ENCODE measurements around the gene SIGLEC10.
"Not testable (repeated sequence)": the region's sequence is repeated elsewhere in the genome, so short reads cannot be mapped to it uniquely, and the experiment has no call there.

Gene SIGLEC10, protein sequence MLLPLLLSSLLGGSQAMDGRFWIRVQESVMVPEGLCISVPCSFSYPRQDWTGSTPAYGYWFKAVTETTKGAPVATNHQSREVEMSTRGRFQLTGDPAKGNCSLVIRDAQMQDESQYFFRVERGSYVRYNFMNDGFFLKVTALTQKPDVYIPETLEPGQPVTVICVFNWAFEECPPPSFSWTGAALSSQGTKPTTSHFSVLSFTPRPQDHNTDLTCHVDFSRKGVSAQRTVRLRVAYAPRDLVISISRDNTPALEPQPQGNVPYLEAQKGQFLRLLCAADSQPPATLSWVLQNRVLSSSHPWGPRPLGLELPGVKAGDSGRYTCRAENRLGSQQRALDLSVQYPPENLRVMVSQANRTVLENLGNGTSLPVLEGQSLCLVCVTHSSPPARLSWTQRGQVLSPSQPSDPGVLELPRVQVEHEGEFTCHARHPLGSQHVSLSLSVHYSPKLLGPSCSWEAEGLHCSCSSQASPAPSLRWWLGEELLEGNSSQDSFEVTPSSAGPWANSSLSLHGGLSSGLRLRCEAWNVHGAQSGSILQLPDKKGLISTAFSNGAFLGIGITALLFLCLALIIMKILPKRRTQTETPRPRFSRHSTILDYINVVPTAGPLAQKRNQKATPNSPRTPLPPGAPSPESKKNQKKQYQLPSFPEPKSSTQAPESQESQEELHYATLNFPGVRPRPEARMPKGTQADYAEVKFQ

GRCh38 chr19:51417107-51417809 is at the start of gene SIGLEC10:
Gene SIGLEC10 (minus strand): TSS chr19:51417642. CDS start chr19:51417581, 61 bp downstream.
- DNase-seq (ENCODE audit: low read depth) = no peak
- TF ChIP-seq, protein P1, sequence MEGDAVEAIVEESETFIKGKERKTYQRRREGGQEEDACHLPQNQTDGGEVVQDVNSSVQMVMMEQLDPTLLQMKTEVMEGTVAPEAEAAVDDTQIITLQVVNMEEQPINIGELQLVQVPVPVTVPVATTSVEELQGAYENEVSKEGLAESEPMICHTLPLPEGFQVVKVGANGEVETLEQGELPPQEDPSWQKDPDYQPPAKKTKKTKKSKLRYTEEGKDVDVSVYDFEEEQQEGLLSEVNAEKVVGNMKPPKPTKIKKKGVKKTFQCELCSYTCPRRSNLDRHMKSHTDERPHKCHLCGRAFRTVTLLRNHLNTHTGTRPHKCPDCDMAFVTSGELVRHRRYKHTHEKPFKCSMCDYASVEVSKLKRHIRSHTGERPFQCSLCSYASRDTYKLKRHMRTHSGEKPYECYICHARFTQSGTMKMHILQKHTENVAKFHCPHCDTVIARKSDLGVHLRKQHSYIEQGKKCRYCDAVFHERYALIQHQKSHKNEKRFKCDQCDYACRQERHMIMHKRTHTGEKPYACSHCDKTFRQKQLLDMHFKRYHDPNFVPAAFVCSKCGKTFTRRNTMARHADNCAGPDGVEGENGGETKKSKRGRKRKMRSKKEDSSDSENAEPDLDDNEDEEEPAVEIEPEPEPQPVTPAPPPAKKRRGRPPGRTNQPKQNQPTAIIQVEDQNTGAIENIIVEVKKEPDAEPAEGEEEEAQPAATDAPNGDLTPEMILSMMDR (conservative IDR thresholded peaks at IDR 0.05; ENCODE audit: low read depth, low read length) = no peak
- H3K4me3 ChIP-seq (ENCODE audit: low read length) = no peak within 1 kb of the TSS

- no peak for DNase-seq (ENCODE audit: low read depth)
- TF ChIP-seq, protein P1 (conservative IDR thresholded peaks at IDR 0.05; ENCODE audit: low read depth, low read length) = no peak
- H3K4me3 ChIP-seq (ENCODE audit: low read length) = no peak overlapping the region
Observed at GRCh38 chr19:51466723-51467122, 49.3 kb upstream of the SIGLEC10 start.

- not testable (repeated sequence) for DNase-seq (ENCODE audit: low read depth); H3K4me3 ChIP-seq (ENCODE audit: low read length)
Observed at GRCh38 chr19:51463976-51464581, 46.6 kb upstream of the SIGLEC10 start.

- no peak for DNase-seq (ENCODE audit: low read depth)
- TF ChIP-seq, protein P1 (conservative IDR thresholded peaks at IDR 0.05; ENCODE audit: low read depth, low read length) = no peak
- H3K4me3 ChIP-seq (ENCODE audit: low read length) = no peak overlapping the region
Observed at GRCh38 chr19:51462681-51463080, 45.2 kb upstream of the SIGLEC10 start.

DNA sequence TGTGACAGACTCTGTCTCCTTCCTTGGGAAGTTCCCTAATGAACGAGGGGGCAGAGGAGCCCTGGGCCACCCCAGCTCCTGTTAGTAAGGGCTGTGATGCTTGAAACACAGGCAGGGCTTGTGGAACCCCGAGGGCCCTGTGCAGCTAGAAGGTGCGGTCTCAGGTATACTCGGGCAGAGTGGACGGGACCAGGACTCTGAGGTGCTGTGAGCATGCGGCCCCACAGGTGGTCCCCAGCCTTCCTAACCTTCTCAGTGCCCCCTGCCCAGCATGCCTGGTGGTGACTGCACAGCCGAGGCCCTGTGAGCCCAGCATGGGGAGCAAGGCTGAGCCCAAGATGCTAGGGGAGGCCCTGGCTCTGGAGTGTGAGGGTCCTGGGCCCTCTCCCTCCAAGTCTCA is 44.8 kb upstream of the SIGLEC10 start:
- TF ChIP-seq, protein P1 (conservative IDR thresholded peaks at IDR 0.05; ENCODE audit: low read depth, low read length) = no peak
- no peak overlapping the region for H3K4me3 ChIP-seq (ENCODE audit: low read length)
- DNase-seq (ENCODE audit: low read depth) = no peak

GRCh38 chr19:51461723-51462161 is 44.3 kb upstream of the SIGLEC10 start:
- TF ChIP-seq, protein P1 (conservative IDR thresholded peaks at IDR 0.05; ENCODE audit: low read depth, low read length) = no peak
- no peak overlapping the region for H3K4me3 ChIP-seq (ENCODE audit: low read length)
- no peak for DNase-seq (ENCODE audit: low read depth)

Data from retinal pigment epithelial cell (primary cell).